Measurements from ENCODE around the gene TNMD. TPM values are rescaled to one million over a fixed set of nuclear protein-coding genes. Genes with fewer than 3 reads are reported as not detected.

Gene TNMD
- total and polyA plus RNA-seq, 9 donors: 0.42 to 14.9 (median 1.6) TPM

DNA sequence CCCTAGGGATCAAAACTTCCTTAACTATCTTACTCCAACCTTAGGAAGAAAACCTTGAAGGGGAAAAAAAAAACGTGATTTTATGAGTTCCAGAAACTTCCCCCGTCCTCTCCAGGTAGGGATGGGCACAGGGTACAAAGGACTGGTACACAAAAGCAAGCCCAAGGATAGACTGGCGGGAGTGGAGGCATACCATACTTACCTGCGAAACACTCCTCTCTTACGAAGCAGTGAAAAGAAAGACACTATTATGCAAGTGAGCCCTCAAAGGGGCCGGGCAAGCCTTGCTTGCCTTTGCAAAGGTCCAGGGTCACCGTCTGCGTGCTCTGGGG is 51.2 kb downstream of the TNMD start:
- H3K4me1 ChIP-seq (ENCODE audit: insufficient read depth): no peaks in the 10 kb centered on the region
- peak overlapping the region; percentile 17 to 80 for H3K27ac ChIP-seq
- no peaks in the 10 kb centered on the region for H3K36me3 ChIP-seq
- intact Hi-C loops (cut with DNase I): no loop called here
- H3K9me3 ChIP-seq: no peaks in the 10 kb centered on the region
- H3K4me3 ChIP-seq: peak overlapping the region; percentile 49
- TF ChIP-seq, protein P1, sequence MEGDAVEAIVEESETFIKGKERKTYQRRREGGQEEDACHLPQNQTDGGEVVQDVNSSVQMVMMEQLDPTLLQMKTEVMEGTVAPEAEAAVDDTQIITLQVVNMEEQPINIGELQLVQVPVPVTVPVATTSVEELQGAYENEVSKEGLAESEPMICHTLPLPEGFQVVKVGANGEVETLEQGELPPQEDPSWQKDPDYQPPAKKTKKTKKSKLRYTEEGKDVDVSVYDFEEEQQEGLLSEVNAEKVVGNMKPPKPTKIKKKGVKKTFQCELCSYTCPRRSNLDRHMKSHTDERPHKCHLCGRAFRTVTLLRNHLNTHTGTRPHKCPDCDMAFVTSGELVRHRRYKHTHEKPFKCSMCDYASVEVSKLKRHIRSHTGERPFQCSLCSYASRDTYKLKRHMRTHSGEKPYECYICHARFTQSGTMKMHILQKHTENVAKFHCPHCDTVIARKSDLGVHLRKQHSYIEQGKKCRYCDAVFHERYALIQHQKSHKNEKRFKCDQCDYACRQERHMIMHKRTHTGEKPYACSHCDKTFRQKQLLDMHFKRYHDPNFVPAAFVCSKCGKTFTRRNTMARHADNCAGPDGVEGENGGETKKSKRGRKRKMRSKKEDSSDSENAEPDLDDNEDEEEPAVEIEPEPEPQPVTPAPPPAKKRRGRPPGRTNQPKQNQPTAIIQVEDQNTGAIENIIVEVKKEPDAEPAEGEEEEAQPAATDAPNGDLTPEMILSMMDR (IDR thresholded peaks at IDR 0.05): no peak
- no peak for TF ChIP-seq EP300 (IDR thresholded peaks at IDR 0.05)
- no peak for TF ChIP-seq POLR2A (IDR thresholded peaks at IDR 0.05)
- 21 to 41% (median 32%) methylated on average over 8 of the region's 8 CpGs for WGBS, 3 donors
- DNase-seq: no peak
- H3K27me3 ChIP-seq: no peaks in the 10 kb centered on the region

DNA sequence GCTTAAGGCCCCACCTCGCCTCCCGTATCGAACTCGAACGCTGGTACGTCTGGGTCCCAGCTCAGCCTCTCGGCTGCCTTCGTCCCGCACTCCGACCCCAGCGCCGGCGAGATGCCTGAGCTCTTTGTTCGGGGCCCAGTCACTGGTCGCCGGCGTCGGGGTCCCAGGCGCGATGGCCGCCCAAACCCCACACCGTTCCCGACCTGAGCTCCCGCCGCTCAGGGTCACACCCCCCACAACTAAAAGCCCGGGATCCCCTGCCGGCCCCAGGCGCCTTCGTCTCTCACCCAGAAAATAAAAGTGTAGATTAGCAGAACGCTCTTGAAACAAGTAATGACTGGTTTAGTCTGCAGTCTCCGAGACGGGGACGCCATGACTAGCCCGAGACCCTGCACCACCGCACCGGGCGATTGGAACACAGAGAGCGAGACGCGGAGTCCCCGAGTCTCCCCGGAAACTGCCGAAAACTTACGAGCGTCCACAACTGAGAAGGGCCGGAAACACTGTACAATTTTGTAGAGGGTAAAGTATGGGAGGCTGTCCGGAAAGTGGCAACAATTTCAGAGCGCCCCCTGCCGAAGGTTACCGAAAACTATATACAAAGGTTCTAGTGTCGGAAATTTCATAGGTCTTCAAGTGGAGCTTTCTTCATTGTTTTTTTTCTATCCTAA is 51.7 kb downstream of the TNMD start, which contains the start of gene TSPAN6:
TSS of gene TSPAN6 (minus strand) at position 486 of the 671 bp plus-strand sequence. CDS start at position 374, 112 bp downstream.
- Histone ChIP-seq H3K27ac (peak within 1 kb of the TSS; percentile 17 to 80), H3K36me3 (no peaks in the 10 kb centered on the region), H3K27me3 (no peaks in the 10 kb centered on the region), H3K4me3 (peak within 1 kb of the TSS; percentile 49), H3K9me3 (no peaks in the 10 kb centered on the region), H3K4me1 (ENCODE audit: insufficient read depth) (no peaks in the 10 kb centered on the region)
- intact Hi-C loops (cut with DNase I): no loop called here
- TF ChIP-seq, protein P1 (IDR thresholded peaks at IDR 0.05): peak in 1 of 3 donors; percentile 46
- no peak for TF ChIP-seq POLR2A (IDR thresholded peaks at IDR 0.05)
- peak; percentile 75 to 89 (median 85) for DNase-seq
- WGBS, 3 donors: 26 to 34% (median 32%) methylated on average over 51 of the region's 51 CpGs

DNA sequence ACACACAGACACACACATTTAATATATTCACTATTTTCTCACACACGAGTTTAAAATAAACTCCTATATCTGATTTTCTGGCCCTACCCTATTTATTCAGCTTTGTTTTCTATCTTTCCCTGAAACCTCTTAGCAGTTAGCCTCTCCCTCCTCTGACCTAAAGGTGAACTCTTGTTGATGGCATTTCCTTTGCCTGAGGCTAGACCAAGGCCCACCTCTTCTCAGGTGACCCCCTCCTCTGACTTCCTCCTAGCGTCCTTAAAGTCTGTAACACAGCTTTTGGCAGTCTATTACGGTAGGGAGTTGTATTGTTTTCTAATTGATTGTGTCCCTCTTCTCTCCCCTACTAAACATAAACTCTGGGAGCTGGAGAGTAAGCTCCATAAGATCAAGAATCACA is 57.6 kb downstream of the TNMD start:
- WGBS, 3 donors: 32 to 44% (median 43%) methylated on average over 3 of the region's 3 CpGs
- Histone ChIP-seq H3K4me3 (no peak overlapping the region), H3K27ac (no peak overlapping the region), H3K9me3 (no peaks in the 10 kb centered on the region), H3K4me1 (ENCODE audit: insufficient read depth) (peaks cover 8% of the 10 kb centered on the region), H3K27me3 (no peaks in the 10 kb centered on the region), H3K36me3 (no peaks in the 10 kb centered on the region)
- DNase-seq: no peak
- intact Hi-C loops (cut with DNase I): no loop called here
- TF ChIP-seq, protein P1 (IDR thresholded peaks at IDR 0.05): no peak
- TF ChIP-seq POLR2A (IDR thresholded peaks at IDR 0.05): no peak
- no peak for TF ChIP-seq EP300 (IDR thresholded peaks at IDR 0.05)

DNA sequence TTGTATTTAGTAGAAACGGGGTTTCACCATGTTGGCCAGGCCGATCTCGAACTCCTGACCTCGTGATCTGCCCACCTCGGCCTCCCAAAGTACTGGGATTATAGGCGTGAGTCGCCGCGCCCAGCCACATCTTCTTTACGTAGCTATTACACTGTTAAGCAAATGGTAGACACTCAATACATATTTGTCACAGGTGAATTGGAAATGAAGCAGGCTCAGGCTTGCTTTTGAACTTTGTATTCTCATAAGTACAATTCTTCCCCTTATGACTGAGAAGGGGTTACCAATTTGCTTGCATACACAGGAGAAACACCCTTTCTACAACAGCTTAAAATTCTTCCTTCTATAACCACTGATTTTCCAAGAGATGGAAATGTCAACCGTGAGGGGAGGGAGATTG is 58.5 kb downstream of the TNMD start:
- Histone ChIP-seq H3K27me3 (no peaks in the 10 kb centered on the region), H3K27ac (no peak overlapping the region), H3K4me3 (no peak overlapping the region), H3K4me1 (ENCODE audit: insufficient read depth) (peaks cover 11% of the 10 kb centered on the region), H3K36me3 (no peaks in the 10 kb centered on the region), H3K9me3 (no peaks in the 10 kb centered on the region)
- TF ChIP-seq EP300 (IDR thresholded peaks at IDR 0.05) (no peak), POLR2A (IDR thresholded peaks at IDR 0.05) (no peak)
- TF ChIP-seq, protein P1 (IDR thresholded peaks at IDR 0.05): no peak
- no peak for DNase-seq
- intact Hi-C loops (cut with DNase I): no loop called here
- WGBS, 3 donors: 77 to 88% (median 85%) methylated on average over 11 of the region's 11 CpGs

All from ovary (tissue), 9 donors.